Mucosa of descending colon (tissue), 3 donors: Measurements from ENCODE around the gene C16orf46. TPM values are rescaled to one million over a fixed set of nuclear protein-coding genes. Genes with fewer than 3 reads are reported as not detected.

Experiments used
- ATAC-seq: fragments of 200-7000 bp; cut with Tn5 transposase; one replicate; pipeline ENCODE4 v1.9.1; 2020; ENCODE audit warnings: mild to moderate bottlenecking, moderate library complexity
- DNase-seq, 3 donors: peaks; one replicate each; pipeline ENCODE4 v3.0.0-alpha.2; 2020
- H3K36me3 ChIP-seq: fragments of 200-600 bp; one replicate; pipeline ENCODE4 v1.8.0; 2021; ENCODE audit warnings: low read depth, mild to moderate bottlenecking
- H3K4me1 ChIP-seq: fragments of 200-600 bp; one replicate; pipeline ENCODE4 v1.8.0; 2021; ENCODE audit warnings: low read depth, mild to moderate bottlenecking
- H3K4me3 ChIP-seq: fragments of 200-600 bp; one replicate; pipeline ENCODE4 v1.8.0; 2021; ENCODE audit warnings: mild to moderate bottlenecking
- H3K9me3 ChIP-seq: fragments of 200-600 bp; one replicate; pipeline ENCODE4 v1.8.0; 2021; ENCODE audit warnings: mild to moderate bottlenecking
- CTCF ChIP-seq: fragments of 200-600 bp; IDR thresholded peaks from one replicate; pipeline ENCODE4 v1.8.0; 2022; ENCODE audit warnings: antibody characterized with exemption, mild to moderate bottlenecking
- intact Hi-C, 2 donors: fragments of 100-400 bp; cut with DNase I in 1 of 2; cut with micrococcal nuclease in 1 of 2; formaldehyde crosslinking; loops; one replicate each; pipeline versions ENCODE4 v1.11.0 to v1.11.1; 2022; cut with DNase I, micrococcal nuclease
- total RNA-seq, 3 donors: library from RNA; stranded (reverse); fragmentation: NEBNext Ultra II Directional in 2 of 3; extraction: Animal tissue kit (Norgen Biotek cat#: 25700) in 2 of 3; gene quantifications; one replicate each; pipeline versions ENCODE4 v1.2.1 to v1.2.4, GENCODE V29; 2021 to 2023
- donor health status: DM: no; HTN: no; CAD: no; lungs with moderate emphysema.
- donor health status: DM: no; HTN: no; CAD: no.
- donor health status: DM: no; HTN: yes; CAD: no.

Gene C16orf46
- total RNA-seq, 3 donors from 2014 or later: 0.39 to 1.6 (median 0.58) TPM

- Histone ChIP-seq H3K4me3 (no peak overlapping the region), H3K36me3 (no peaks in the 10 kb centered on the region), H3K9me3 (no peaks in the 10 kb centered on the region), H3K4me1 (peaks cover 8% of the 10 kb centered on the region)
- DNase-seq (no peak), ATAC-seq (no peak)
- intact Hi-C loops: no loop called here
- no peak for TF ChIP-seq CTCF
Measured at GRCh38 chr16:81073560-81074330, 3.3 kb downstream of the C16orf46 start.

GRCh38 chr16:81071805-81072204 lies 5.2 kb downstream of the C16orf46 start:
- Histone ChIP-seq H3K36me3 (no peaks in the 10 kb centered on the region), H3K9me3 (no peaks in the 10 kb centered on the region), H3K4me1 (peaks cover 5% of the 10 kb centered on the region), H3K4me3 (no peak overlapping the region)
- no peak for ATAC-seq
- no peak for DNase-seq
- no peak for TF ChIP-seq CTCF
- intact Hi-C loops: no loop called here

- Histone ChIP-seq H3K36me3 (no peaks in the 10 kb centered on the region), H3K4me3 (no peak overlapping the region), H3K9me3 (no peaks in the 10 kb centered on the region), H3K4me1 (peaks cover under 1% of the 10 kb centered on the region)
- ATAC-seq: no peak
- intact Hi-C loops: no loop called here
- DNase-seq: no peak
- TF ChIP-seq CTCF: no peak
Measured at GRCh38 chr16:81070979-81071378, 6.1 kb downstream of the C16orf46 start.

GRCh38 chr16:81069063-81069462 lies 8.0 kb downstream of the C16orf46 start:
- no peaks in the 10 kb centered on the region for H3K36me3 ChIP-seq
- no peaks in the 10 kb centered on the region for H3K9me3 ChIP-seq
- TF ChIP-seq CTCF: no peak
- no peak for DNase-seq
- no peak for ATAC-seq
- H3K4me1 ChIP-seq: no peaks in the 10 kb centered on the region
- no peak overlapping the region for H3K4me3 ChIP-seq
- intact Hi-C loops: no loop called here

- DNase-seq: no peak
- no peak for TF ChIP-seq CTCF
- intact Hi-C loops: no loop called here
- ATAC-seq: no peak
- Histone ChIP-seq H3K4me1 (no peaks in the 10 kb centered on the region), H3K9me3 (no peaks in the 10 kb centered on the region), H3K36me3 (no peaks in the 10 kb centered on the region), H3K4me3 (no peak overlapping the region)
Measured at GRCh38 chr16:81067166-81067565, 9.9 kb downstream of the C16orf46 start.
